Renal pelvis (tissue), 4 donors: ENCODE data around the gene RERE. TPM values are rescaled to one million over a fixed set of nuclear protein-coding genes. Genes with fewer than 3 reads are reported as not detected.
A peak's percentile ranks its signal among the peaks of the same experiment; 100 is the strongest.

Experiments used
- DNase-seq: peaks from one replicate; pipeline ENCODE4 v3.0.0-alpha.2; 2013
- polyA plus RNA-seq, 3 donors: library from polyadenylated mRNA; unstranded; fragments of 120-200 nt; gene quantifications; one replicate each; pipeline ENCODE4 v1.2.1, GENCODE V29; 2013; ENCODE audit not compliant: insufficient read length in 3 of 3

RERE gene
- polyA plus RNA-seq, 3 donors: 142 to 161 (median 146) TPM

- DNase-seq: no peak
Measured at GRCh38 chr1:8426996-8427395, 390.4 kb downstream of the RERE start.

- DNase-seq: no peak
Measured at GRCh38 chr1:8425781-8426161, 391.7 kb downstream of the RERE start.

- no peak for DNase-seq
Measured at GRCh38 chr1:8425150-8425780, 392.2 kb downstream of the RERE start.

- DNase-seq: no peak
Measured at GRCh38 chr1:8424539-8425116, 392.8 kb downstream of the RERE start.

GRCh38 chr1:8423692-8424538 lies 393.5 kb downstream of the RERE start:
- peak; percentile 91 for DNase-seq

GRCh38 chr1:8423269-8423691 lies 394.2 kb downstream of the RERE start:
- DNase-seq: no peak

- no peak for DNase-seq
Measured at GRCh38 chr1:8422510-8423268, 394.8 kb downstream of the RERE start.

GRCh38 chr1:8421721-8422120 lies 395.7 kb downstream of the RERE start:
- no peak for DNase-seq

- DNase-seq: no peak
Measured at GRCh38 chr1:8420318-8420717, 397.1 kb downstream of the RERE start.

- DNase-seq: no peak
Measured at GRCh38 chr1:8419861-8420260, 397.6 kb downstream of the RERE start.

GRCh38 chr1:8419172-8419571 lies 398.3 kb downstream of the RERE start:
- DNase-seq: no peak

- no peak for DNase-seq
Measured at GRCh38 chr1:8418301-8418700, 399.1 kb downstream of the RERE start.

GRCh38 chr1:8417625-8418024 lies 399.8 kb downstream of the RERE start:
- no peak for DNase-seq

GRCh38 chr1:8416881-8417280 lies 400.6 kb downstream of the RERE start:
- no peak for DNase-seq

- no peak for DNase-seq
Measured at GRCh38 chr1:8415526-8416278, 401.7 kb downstream of the RERE start.

- no peak for DNase-seq
Measured at GRCh38 chr1:8412183-8412831, 405.1 kb downstream of the RERE start.

GRCh38 chr1:8411803-8412182 lies 405.6 kb downstream of the RERE start:
- DNase-seq: no peak

GRCh38 chr1:8410791-8411190 lies 406.6 kb downstream of the RERE start:
- DNase-seq: no peak

- DNase-seq: no peak
Measured at GRCh38 chr1:8409606-8410005, 407.8 kb downstream of the RERE start.

- DNase-seq: peak; percentile 82
Measured at GRCh38 chr1:8409106-8409505, 408.3 kb downstream of the RERE start.
